Hematopoietic multipotent progenitor cell treated with erythropoietin and hydrocortisone succinate and interleukin-3 and kit ligand, for 8 days (in vitro differentiated cells): ENCODE data around the gene PTPRM.
A peak's percentile ranks its signal among the peaks of the same experiment; 100 is the strongest.

Source experiments
- DNase-seq: peaks from one replicate; pipeline ENCODE4 v3.0.0-alpha.2; 2015

The PTPRM gene

GRCh38 chr18:7567474-7568425 is 634 bp downstream of the PTPRM start:
- peak; percentile 10 for DNase-seq

GRCh38 chr18:7568426-7568825 is 1.3 kb downstream of the PTPRM start:
- no peak for DNase-seq

GRCh38 chr18:7571626-7572025 is 4.5 kb downstream of the PTPRM start:
- no peak for DNase-seq

GRCh38 chr18:7572822-7573221 is 5.7 kb downstream of the PTPRM start:
- no peak for DNase-seq

GRCh38 chr18:7575465-7576028 is 8.4 kb downstream of the PTPRM start:
- no peak for DNase-seq

- DNase-seq, result no peak
These were observed 9.0 kb downstream of the PTPRM start for GRCh38 chr18:7576077-7576476.

GRCh38 chr18:7576685-7577084 is 9.6 kb downstream of the PTPRM start:
- no peak for DNase-seq

GRCh38 chr18:7577706-7578105 is 10.6 kb downstream of the PTPRM start:
- no peak for DNase-seq

GRCh38 chr18:7579176-7579917 is 12.2 kb downstream of the PTPRM start:
- no peak for DNase-seq

- DNase-seq, result no peak
These were observed 12.9 kb downstream of the PTPRM start for GRCh38 chr18:7579918-7580542.

- no peak for DNase-seq
These were observed 17.6 kb downstream of the PTPRM start for GRCh38 chr18:7584646-7585275.

GRCh38 chr18:7585276-7585670 is 18.2 kb downstream of the PTPRM start:
- no peak for DNase-seq

GRCh38 chr18:7586379-7586778 is 19.3 kb downstream of the PTPRM start:
- DNase-seq, result no peak

- no peak for DNase-seq
These were observed 23.9 kb downstream of the PTPRM start for GRCh38 chr18:7590826-7591560.

GRCh38 chr18:7592305-7593071 is 25.4 kb downstream of the PTPRM start:
- no peak for DNase-seq

- no peak for DNase-seq
These were observed 26.2 kb downstream of the PTPRM start for GRCh38 chr18:7593218-7593819.

- DNase-seq, result no peak
These were observed 29.0 kb downstream of the PTPRM start for GRCh38 chr18:7596147-7596546.

- DNase-seq, result no peak
These were observed 30.4 kb downstream of the PTPRM start for GRCh38 chr18:7597500-7597899.

- no peak for DNase-seq
These were observed 31.3 kb downstream of the PTPRM start for GRCh38 chr18:7598167-7599047.

- DNase-seq, result no peak
These were observed 32.9 kb downstream of the PTPRM start for GRCh38 chr18:7600036-7600435.
